ENCODE results near the gene SEC63.

Gene SEC63

DNA sequence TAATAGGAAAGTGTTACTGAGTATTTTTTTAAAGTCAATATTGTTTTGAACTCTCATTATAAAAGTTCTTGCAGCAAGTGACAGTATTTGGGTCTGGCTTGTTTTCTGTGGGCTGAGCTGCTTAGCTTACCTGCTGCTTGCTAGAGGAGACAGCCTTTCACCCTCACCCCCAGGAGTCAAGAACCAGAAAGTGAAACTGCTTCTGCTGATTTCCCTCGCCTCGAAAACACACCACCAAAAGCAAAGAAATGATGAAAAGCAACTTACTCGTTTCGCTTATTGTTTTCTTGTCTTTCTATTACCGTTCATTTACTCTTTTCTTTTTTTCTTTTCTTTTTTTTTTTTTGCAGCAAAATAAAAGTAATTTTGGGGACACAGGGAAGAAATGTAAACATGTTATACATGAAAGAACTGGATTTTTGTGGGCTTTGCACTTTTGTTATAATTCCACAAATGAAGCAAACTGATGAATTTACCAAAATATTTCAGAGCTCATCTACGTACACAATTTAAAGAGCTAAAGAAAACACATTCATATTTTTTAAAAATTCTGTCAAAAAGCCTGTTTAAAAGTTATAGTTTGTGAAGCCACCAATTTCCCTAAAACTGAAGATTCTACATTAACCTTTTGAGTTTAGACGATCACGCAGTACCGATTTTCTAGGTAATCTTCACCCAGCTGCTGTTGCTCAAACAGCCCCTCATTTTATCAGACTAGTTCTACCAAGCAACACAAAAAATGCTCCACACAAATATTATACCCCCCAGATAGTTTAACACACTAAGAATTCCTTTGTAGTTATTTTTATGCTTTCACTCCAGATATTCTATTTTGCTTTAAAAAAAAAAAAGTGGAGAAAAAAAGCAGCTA is 135.6 kb downstream of the SEC63 start:
- peak; percentile 60 to 78 (median 70) for DNase-seq
- Histone ChIP-seq H3K27ac (ENCODE audit: insufficient read depth in 1 of 2, low read depth in 1 of 2, low read length in 2 of 2, poor library complexity in 1 of 2, severe bottlenecking in 2 of 2) (peak overlapping the region; percentile 52 to 83), H3K9me3 (ENCODE audit: control extremely low read depth in 1 of 5, control insufficient read depth in 4 of 5, insufficient read depth in 2 of 5, low read depth in 1 of 5, low read length in 4 of 5) (no peaks in the 10 kb centered on the region), H3K4me1 (ENCODE audit: control extremely low read depth in 1 of 4, control insufficient read depth in 4 of 4, insufficient read depth in 4 of 4, low read length in 3 of 4) (peaks cover 16 to 49% (median 39%) of the 10 kb centered on the region in 4 experiments), H3K36me3 (ENCODE audit: control insufficient read depth in 4 of 4, insufficient read depth in 4 of 4, low read length in 3 of 4) (no peaks in the 10 kb centered on the region), H3K27me3 (replicated peaks in 2 of 5; ENCODE audit: control insufficient read depth in 4 of 5, insufficient read depth in 5 of 5, low read length in 4 of 5) (no peaks in the 10 kb centered on the region), H3K4me3 (ENCODE audit: control insufficient read depth in 1 of 7, extremely low read depth in 1 of 7, insufficient read depth in 4 of 7, low read depth in 2 of 7, low read length in 6 of 7) (peak overlapping the region in 6 of 7 experiments; percentile 53 to 95 (median 68))
- WGBS (ENCODE audit: insufficient coverage) = 7% methylated on average over 5 of the region's 9 CpGs
- POLR2A ChIA-PET = no interaction called here
- CTCF ChIA-PET = interaction anchor here (0.6 to 2.4 kb wide), 3 partner anchors 25 to 843 kb away, joined by 3 to 14 read pairs (median 3); no protein-coding TSS in a partner anchor

DNA sequence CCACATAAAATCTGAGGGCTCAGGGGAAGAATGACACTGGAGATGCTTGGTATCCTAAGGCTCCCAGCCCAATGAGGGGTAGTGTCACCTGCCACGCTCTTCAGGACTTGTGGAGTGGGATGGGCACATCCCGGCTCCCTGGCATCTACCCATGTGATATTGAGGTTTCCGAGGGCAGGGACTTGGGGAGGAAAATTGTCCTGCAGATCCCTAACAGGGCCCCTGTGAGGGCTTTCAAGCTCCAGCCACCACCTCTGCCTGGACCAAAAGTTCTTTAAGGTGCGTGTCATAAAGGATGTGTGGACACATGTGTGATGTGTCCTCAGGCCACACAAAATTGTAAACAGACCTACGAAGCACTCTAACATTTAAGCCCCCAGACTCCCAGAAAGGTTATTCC is 136.4 kb downstream of the SEC63 start:
- POLR2A ChIA-PET = no interaction called here
- no peak for DNase-seq
- Histone ChIP-seq H3K27me3 (replicated peaks in 2 of 5; ENCODE audit: control insufficient read depth in 4 of 5, insufficient read depth in 5 of 5, low read length in 4 of 5) (no peaks in the 10 kb centered on the region), H3K4me3 (ENCODE audit: control insufficient read depth in 1 of 7, extremely low read depth in 1 of 7, insufficient read depth in 4 of 7, low read depth in 2 of 7, low read length in 6 of 7) (peak overlapping the region in 2 of 7 experiments; percentile 81 to 95), H3K9me3 (ENCODE audit: control extremely low read depth in 1 of 5, control insufficient read depth in 4 of 5, insufficient read depth in 2 of 5, low read depth in 1 of 5, low read length in 4 of 5) (no peaks in the 10 kb centered on the region), H3K36me3 (ENCODE audit: control insufficient read depth in 4 of 4, insufficient read depth in 4 of 4, low read length in 3 of 4) (no peaks in the 10 kb centered on the region), H3K4me1 (ENCODE audit: control extremely low read depth in 1 of 4, control insufficient read depth in 4 of 4, insufficient read depth in 4 of 4, low read length in 3 of 4) (peaks cover 16 to 49% (median 39%) of the 10 kb centered on the region in 4 experiments), H3K27ac (ENCODE audit: insufficient read depth in 1 of 2, low read depth in 1 of 2, low read length in 2 of 2, poor library complexity in 1 of 2, severe bottlenecking in 2 of 2) (peak overlapping the region in 1 of 2 experiments; percentile 83)
- 64% methylated on average over 3 of the region's 5 CpGs for WGBS (ENCODE audit: insufficient coverage)
- CTCF ChIA-PET = interaction anchor here (1.2 to 2.4 kb wide), 5 partner anchors 16 to 225 kb away, joined by 3 to 14 read pairs (median 3); no protein-coding TSS in a partner anchor

DNA sequence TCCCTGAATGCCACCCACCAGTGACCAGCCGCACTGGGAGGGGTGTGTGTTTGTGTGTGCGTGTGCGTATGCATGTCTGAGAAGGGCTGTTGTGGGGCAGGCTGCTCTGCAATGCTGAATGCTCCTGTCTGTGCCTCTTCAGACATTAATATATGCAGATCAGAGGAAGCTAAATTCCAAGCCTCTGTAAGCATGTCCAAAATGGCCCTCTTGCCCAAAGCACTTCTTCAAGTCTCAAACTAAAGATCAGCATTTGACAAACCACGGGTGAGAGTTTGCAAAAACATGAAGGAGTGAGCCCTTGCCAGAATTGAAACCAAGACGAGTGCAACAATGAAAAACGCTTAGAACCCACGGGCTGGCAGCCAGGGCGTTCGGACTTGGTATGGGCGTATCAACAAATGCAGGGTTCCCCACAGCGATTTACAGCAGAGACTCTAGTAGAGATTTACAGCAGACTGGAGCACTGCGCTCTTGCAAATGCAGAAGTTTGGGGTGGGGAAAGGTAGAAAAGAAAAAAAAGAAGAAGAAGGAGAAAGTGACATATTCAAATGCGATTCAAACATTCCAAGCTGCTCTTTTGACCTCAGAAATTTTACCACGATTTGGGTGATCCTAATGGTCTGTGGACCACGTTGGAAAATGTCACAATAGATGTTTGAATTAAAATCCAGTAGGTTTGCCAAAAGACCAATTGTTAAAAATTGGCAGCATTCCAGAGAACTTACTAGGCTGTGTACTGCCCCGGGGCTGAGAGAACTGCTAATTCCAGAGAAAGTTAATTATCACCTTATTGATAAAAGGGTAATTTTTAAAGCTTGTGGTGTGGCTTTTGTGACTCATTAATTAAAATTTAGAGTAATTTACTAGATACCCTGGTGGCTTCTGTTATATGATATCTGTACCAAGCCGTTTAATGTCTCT is 137.4 kb downstream of the SEC63 start:
- under 1% methylated on average over 12 of the region's 17 CpGs for WGBS (ENCODE audit: insufficient coverage)
- POLR2A ChIA-PET = interaction anchor here (0.7 kb wide), 1 partner anchor 117 kb away, joined by 3 read pairs; no protein-coding TSS in a partner anchor
- peak overlapping the region in 1 of 2 experiments; percentile 49 for H3K27ac ChIP-seq (ENCODE audit: insufficient read depth in 1 of 2, low read depth in 1 of 2, low read length in 2 of 2, poor library complexity in 1 of 2, severe bottlenecking in 2 of 2)
- CTCF ChIA-PET = interaction anchor here (1.2 to 2.4 kb wide), 5 partner anchors 17 to 226 kb away, joined by 3 to 14 read pairs (median 3); no protein-coding TSS in a partner anchor
- H3K4me3 ChIP-seq (ENCODE audit: control insufficient read depth in 1 of 7, extremely low read depth in 1 of 7, insufficient read depth in 4 of 7, low read depth in 2 of 7, low read length in 6 of 7) = peak overlapping the region in 6 of 7 experiments; percentile 7 to 95 (median 50)
- no peaks in the 10 kb centered on the region for H3K27me3 ChIP-seq (replicated peaks in 2 of 5; ENCODE audit: control insufficient read depth in 4 of 5, insufficient read depth in 5 of 5, low read length in 4 of 5)
- no peaks in the 10 kb centered on the region for H3K36me3 ChIP-seq (ENCODE audit: control insufficient read depth in 4 of 4, insufficient read depth in 4 of 4, low read length in 3 of 4)
- H3K9me3 ChIP-seq (ENCODE audit: control extremely low read depth in 1 of 5, control insufficient read depth in 4 of 5, insufficient read depth in 2 of 5, low read depth in 1 of 5, low read length in 4 of 5) = no peaks in the 10 kb centered on the region
- H3K4me1 ChIP-seq (ENCODE audit: control extremely low read depth in 1 of 4, control insufficient read depth in 4 of 4, insufficient read depth in 4 of 4, low read length in 3 of 4) = peaks cover 16 to 49% (median 39%) of the 10 kb centered on the region in 4 experiments
- DNase-seq = peak; percentile 43 to 77 (median 68)

DNA sequence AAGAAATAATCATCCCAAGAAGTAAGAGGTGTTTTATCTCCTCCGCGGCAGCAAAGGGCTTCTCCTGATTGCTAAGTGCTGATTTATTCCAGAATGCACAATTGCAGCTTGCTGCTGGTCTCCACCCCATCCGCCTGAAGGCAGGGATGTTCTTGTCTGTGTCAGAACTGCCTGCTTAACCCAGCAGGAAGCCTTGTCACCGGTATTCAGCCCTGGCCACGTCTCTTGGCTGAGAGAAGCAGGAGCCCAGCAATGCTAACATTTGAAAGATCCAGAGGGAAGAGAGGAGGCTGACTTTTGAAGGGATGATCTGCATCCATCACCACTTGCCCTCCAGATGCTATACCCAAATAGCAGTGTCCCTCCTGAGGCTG is 138.1 kb downstream of the SEC63 start:
- peak overlapping the region in 2 of 7 experiments; percentile 52 to 95 for H3K4me3 ChIP-seq (ENCODE audit: control insufficient read depth in 1 of 7, extremely low read depth in 1 of 7, insufficient read depth in 4 of 7, low read depth in 2 of 7, low read length in 6 of 7)
- no peak for DNase-seq
- H3K9me3 ChIP-seq (ENCODE audit: control extremely low read depth in 1 of 5, control insufficient read depth in 4 of 5, insufficient read depth in 2 of 5, low read depth in 1 of 5, low read length in 4 of 5) = no peaks in the 10 kb centered on the region
- CTCF ChIA-PET = interaction anchor here (0.7 kb wide), 1 partner anchor 28 kb away, joined by 3 read pairs; no protein-coding TSS in a partner anchor
- no peaks in the 10 kb centered on the region for H3K36me3 ChIP-seq (ENCODE audit: control insufficient read depth in 4 of 4, insufficient read depth in 4 of 4, low read length in 3 of 4)
- peaks cover 16 to 46% (median 37%) of the 10 kb centered on the region in 4 experiments for H3K4me1 ChIP-seq (ENCODE audit: control extremely low read depth in 1 of 4, control insufficient read depth in 4 of 4, insufficient read depth in 4 of 4, low read length in 3 of 4)
- POLR2A ChIA-PET = no interaction called here
- H3K27me3 ChIP-seq (replicated peaks in 2 of 5; ENCODE audit: control insufficient read depth in 4 of 5, insufficient read depth in 5 of 5, low read length in 4 of 5) = no peaks in the 10 kb centered on the region
- WGBS (ENCODE audit: insufficient coverage) = 61% methylated on average over 5 of the region's 5 CpGs
- H3K27ac ChIP-seq (ENCODE audit: insufficient read depth in 1 of 2, low read depth in 1 of 2, low read length in 2 of 2, poor library complexity in 1 of 2, severe bottlenecking in 2 of 2) = no peak overlapping the region

DNA sequence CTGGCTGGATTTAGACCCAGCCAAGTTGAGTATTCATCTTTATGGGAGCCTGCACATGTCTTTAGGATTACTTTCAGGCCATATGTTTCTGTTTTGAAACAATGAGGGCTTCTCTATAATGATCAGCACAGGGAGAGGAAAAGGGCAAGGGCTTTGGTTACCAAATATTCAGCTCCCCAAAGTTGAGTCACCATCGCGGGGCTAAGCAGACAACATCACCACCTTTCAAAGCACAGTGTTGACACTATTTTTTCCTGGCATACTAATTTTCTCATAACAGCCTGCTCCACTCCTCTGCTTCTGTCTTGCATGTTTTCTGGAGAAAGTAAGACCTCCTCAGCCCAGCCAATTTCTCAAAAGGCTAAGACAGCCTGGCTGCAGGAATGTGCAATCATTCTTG is 138.8 kb downstream of the SEC63 start:
- Histone ChIP-seq H3K9me3 (ENCODE audit: control extremely low read depth in 1 of 5, control insufficient read depth in 4 of 5, insufficient read depth in 2 of 5, low read depth in 1 of 5, low read length in 4 of 5) (no peaks in the 10 kb centered on the region), H3K27me3 (replicated peaks in 2 of 5; ENCODE audit: control insufficient read depth in 4 of 5, insufficient read depth in 5 of 5, low read length in 4 of 5) (no peaks in the 10 kb centered on the region), H3K27ac (ENCODE audit: insufficient read depth in 1 of 2, low read depth in 1 of 2, low read length in 2 of 2, poor library complexity in 1 of 2, severe bottlenecking in 2 of 2) (no peak overlapping the region), H3K4me1 (ENCODE audit: control extremely low read depth in 1 of 4, control insufficient read depth in 4 of 4, insufficient read depth in 4 of 4, low read length in 3 of 4) (peaks cover 16 to 38% (median 32%) of the 10 kb centered on the region in 4 experiments), H3K36me3 (ENCODE audit: control insufficient read depth in 4 of 4, insufficient read depth in 4 of 4, low read length in 3 of 4) (no peaks in the 10 kb centered on the region), H3K4me3 (ENCODE audit: control insufficient read depth in 1 of 7, extremely low read depth in 1 of 7, insufficient read depth in 4 of 7, low read depth in 2 of 7, low read length in 6 of 7) (no peak overlapping the region)
- CTCF ChIA-PET = interaction anchor here (0.7 to 1.3 kb wide), 2 partner anchors 27 to 29 kb away, joined by 3 read pairs; no protein-coding TSS in a partner anchor
- DNase-seq = no peak
- POLR2A ChIA-PET = no interaction called here
- WGBS (ENCODE audit: insufficient coverage) = no CpG with 5 or more reads among the region's 2 CpGs

DNA sequence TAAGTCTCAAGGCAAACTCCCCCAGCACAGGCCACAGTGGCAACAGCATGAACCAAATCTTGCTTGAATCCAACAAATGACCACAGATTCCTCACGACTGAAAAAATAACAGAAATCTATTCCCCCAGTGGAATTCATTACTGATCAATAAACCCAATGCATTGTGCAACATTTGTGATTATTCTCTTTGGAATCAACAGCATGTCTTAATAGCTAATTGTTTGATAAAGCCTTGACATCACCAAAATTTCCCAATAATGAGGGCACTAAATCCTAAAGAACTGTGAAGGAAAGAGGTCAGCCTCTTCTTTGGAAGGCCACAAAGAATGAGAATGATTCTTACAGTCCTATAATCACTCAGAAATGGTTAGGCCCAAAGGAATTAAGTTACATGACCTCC is 139.7 kb downstream of the SEC63 start:
- CTCF ChIA-PET = interaction anchor here (0.6 to 1.5 kb wide), 4 partner anchors 28 to 366 kb away, joined by 3 to 8 read pairs (median 4); no protein-coding TSS in a partner anchor
- H3K4me1 ChIP-seq (ENCODE audit: control extremely low read depth in 1 of 4, control insufficient read depth in 4 of 4, insufficient read depth in 4 of 4, low read length in 3 of 4) = peaks cover 11 to 31% (median 26%) of the 10 kb centered on the region in 4 experiments
- no peak overlapping the region for H3K27ac ChIP-seq (ENCODE audit: insufficient read depth in 1 of 2, low read depth in 1 of 2, low read length in 2 of 2, poor library complexity in 1 of 2, severe bottlenecking in 2 of 2)
- no peaks in the 10 kb centered on the region for H3K27me3 ChIP-seq (replicated peaks in 2 of 5; ENCODE audit: control insufficient read depth in 4 of 5, insufficient read depth in 5 of 5, low read length in 4 of 5)
- DNase-seq = no peak
- no peak overlapping the region for H3K4me3 ChIP-seq (ENCODE audit: control insufficient read depth in 1 of 7, extremely low read depth in 1 of 7, insufficient read depth in 4 of 7, low read depth in 2 of 7, low read length in 6 of 7)
- POLR2A ChIA-PET = interaction anchor here (0.6 kb wide), 1 partner anchor 611 kb away, joined by 3 read pairs; no protein-coding TSS in a partner anchor
- no peaks in the 10 kb centered on the region for H3K9me3 ChIP-seq (ENCODE audit: control extremely low read depth in 1 of 5, control insufficient read depth in 4 of 5, insufficient read depth in 2 of 5, low read depth in 1 of 5, low read length in 4 of 5)
- 100% methylated on average over 1 of the region's 1 CpG for WGBS (ENCODE audit: insufficient coverage)
- H3K36me3 ChIP-seq (ENCODE audit: control insufficient read depth in 4 of 4, insufficient read depth in 4 of 4, low read length in 3 of 4) = no peaks in the 10 kb centered on the region
